Measurements from ENCODE around the gene STAC3.
A peak's percentile ranks its signal among the peaks of the same experiment; 100 is the strongest.

Gene STAC3

GRCh38 chr12:57237932-57238853, 12.8 kb downstream of the STAC3 start:
- H3K4me3 ChIP-seq (ENCODE audit: low read length) = peak overlapping the region; percentile 21
- TF ChIP-seq CTCF (conservative IDR thresholded peaks at IDR 0.05; ENCODE audit: low read depth, low read length) = no peak
- DNase-seq (ENCODE audit: low read depth) = no peak

GRCh38 chr12:57237596-57237931, 13.4 kb downstream of the STAC3 start:
- no peak for DNase-seq (ENCODE audit: low read depth)
- no peak overlapping the region for H3K4me3 ChIP-seq (ENCODE audit: low read length)
- no peak for TF ChIP-seq CTCF (conservative IDR thresholded peaks at IDR 0.05; ENCODE audit: low read depth, low read length)

- no peak overlapping the region for H3K4me3 ChIP-seq (ENCODE audit: low read length)
- no peak for TF ChIP-seq CTCF (conservative IDR thresholded peaks at IDR 0.05; ENCODE audit: low read depth, low read length)
- no peak for DNase-seq (ENCODE audit: low read depth)
These were observed 13.9 kb downstream of the STAC3 start for GRCh38 chr12:57236925-57237595.

GRCh38 chr12:57236201-57236924, 14.6 kb downstream of the STAC3 start:
- no peak for TF ChIP-seq CTCF (conservative IDR thresholded peaks at IDR 0.05; ENCODE audit: low read depth, low read length)
- DNase-seq (ENCODE audit: low read depth) = no peak
- no peak overlapping the region for H3K4me3 ChIP-seq (ENCODE audit: low read length)

- TF ChIP-seq CTCF (conservative IDR thresholded peaks at IDR 0.05; ENCODE audit: low read depth, low read length) = no peak
- DNase-seq (ENCODE audit: low read depth) = no peak
- H3K4me3 ChIP-seq (ENCODE audit: low read length) = no peak overlapping the region
These were observed 15.3 kb downstream of the STAC3 start for GRCh38 chr12:57235728-57236131.

GRCh38 chr12:57235017-57235727, 15.8 kb downstream of the STAC3 start:
- TF ChIP-seq CTCF (conservative IDR thresholded peaks at IDR 0.05; ENCODE audit: low read depth, low read length) = no peak
- H3K4me3 ChIP-seq (ENCODE audit: low read length) = no peak overlapping the region
- no peak for DNase-seq (ENCODE audit: low read depth)
